Measurements from ENCODE around the gene SLC16A14.

GRCh38 chr2:230007931-230008707, 60.6 kb downstream of the SLC16A14 start:
- TF ChIP-seq GATA2 (IDR thresholded peaks at IDR 0.05; ENCODE audit: low read depth, low read length): no peak
- TF ChIP-seq GATA3 (IDR thresholded peaks at IDR 0.05; ENCODE audit: low read depth, low read length): no peak
